Thyroid gland (tissue), 4 donors: ENCODE data around the gene AMDHD1.

Experiments used
- CTCF ChIP-seq, 6 experiments: fragments of 200-600 bp in 3 of 6; fragments of 450-650 bp in 3 of 6; sonication (generic) in 3 of 6; IDR thresholded peaks; one replicate each; pipeline ENCODE4 v1.5.1; 2016 to 2019; ENCODE audit warnings: antibody characterized with exemption in 6 of 6, mild to moderate bottlenecking in 2 of 6, inconsistent platforms in 1 of 6, moderate library complexity in 1 of 6
- POLR2A ChIP-seq, 2 donors: fragments of 450-650 bp; IDR thresholded peaks; one replicate each; pipeline ENCODE4 v1.6.1; 2017; ENCODE audit warnings: antibody characterized with exemption in 2 of 2, mild to moderate bottlenecking in 2 of 2, moderate library complexity in 1 of 2

GRCh38 chr12:95994476-95994875 is 51.3 kb downstream of the AMDHD1 start:
- no peak for TF ChIP-seq CTCF (IDR thresholded peaks at IDR 0.05)
- TF ChIP-seq POLR2A (IDR thresholded peaks at IDR 0.05) = no peak
